OCI-LY7 (cell line): ENCODE results near the gene MRPL9. TPM values are rescaled to one million over a fixed set of nuclear protein-coding genes. Genes with fewer than 3 reads are reported as not detected.

ENCODE experiments used
- BruUV-seq: library from RNA; stranded (reverse); fragments of 400-500 nt; replicated peaks from 2 replicates; lab custom pipeline; 2021; lab: Mats Ljungman, UMichigan
- CTCF ChIA-PET: fragments of 300-600 bp; sonication (Branson Sonifier 250); formaldehyde crosslinking; loops from one replicate; lab custom pipeline; 2022; ENCODE audit warnings: antibody characterized with exemption; ENCODE audit not compliant: unreplicated experiment; lab: Charles Lee
- POLR2A ChIA-PET: fragments of 300-600 bp; sonication (Branson Sonifier 250); formaldehyde crosslinking; loops from one replicate; lab custom pipeline; 2022; ENCODE audit warnings: antibody characterized with exemption; lab: Charles Lee
- DNase-seq: peaks from one replicate; pipeline ENCODE4 v3.0.0-alpha.2; 2015; ENCODE audit warnings: low spot score
- H2AFZ ChIP-seq: fragments of 200-600 bp; sonication (generic), shearing (Covaris generic); 2 replicates; pipeline ENCODE4 v1.6.1; 2014; ENCODE audit warnings: mild to moderate bottlenecking, antibody characterized with exemption, low read length, moderate library complexity
- H3K27ac ChIP-seq: fragments of 200-600 bp; sonication (generic); 2 replicates; pipeline ENCODE4 v1.5.1; 2014; ENCODE audit warnings: mixed run types, low read depth, mild to moderate bottlenecking, moderate library complexity, low read length, inconsistent platforms; ENCODE audit not compliant: poor library complexity, severe bottlenecking
- H3K36me3 ChIP-seq: fragments of 200-600 bp; sonication (generic); 2 replicates; pipeline ENCODE4 v1.6.1; 2014; ENCODE audit warnings: mild to moderate bottlenecking, antibody characterized with exemption, low read length, moderate library complexity, mixed read lengths; ENCODE audit not compliant: insufficient read depth
- H3K4me1 ChIP-seq: fragments of 200-600 bp; sonication (generic); 2 replicates; pipeline ENCODE4 v1.5.1; 2014; ENCODE audit warnings: mild to moderate bottlenecking, low read length; ENCODE audit not compliant: insufficient read depth, poor library complexity, severe bottlenecking
- H3K4me2 ChIP-seq: fragments of 200-600 bp; sonication (generic); 2 replicates; pipeline ENCODE4 v1.6.1; 2014; ENCODE audit warnings: mild to moderate bottlenecking, low read length
- H3K4me3 ChIP-seq: fragments of 200-600 bp; sonication (generic); 2 replicates; pipeline ENCODE4 v1.5.1; 2014; ENCODE audit warnings: mild to moderate bottlenecking, low read depth, low read length; ENCODE audit not compliant: poor library complexity, severe bottlenecking
- H3K79me2 ChIP-seq: fragments of 200-600 bp; sonication (generic); 2 replicates; pipeline ENCODE4 v1.6.1; 2016; ENCODE audit warnings: low read depth, mild to moderate bottlenecking, low read length, moderate library complexity, mixed read lengths; ENCODE audit not compliant: insufficient read depth
- H3K9me2 ChIP-seq: fragments of 200-600 bp; sonication (generic); 2 replicates; pipeline ENCODE4 v1.6.1; 2016; ENCODE audit warnings: mild to moderate bottlenecking, low read length, mixed read lengths; ENCODE audit not compliant: insufficient read depth
- H3K9me3 ChIP-seq: fragments of 200-600 bp; sonication (generic); 2 replicates; pipeline ENCODE4 v1.6.1; 2014; ENCODE audit warnings: mild to moderate bottlenecking, mixed run types, low read length, mixed read lengths
- H4K20me1 ChIP-seq: fragments of 200-600 bp; sonication (generic); 2 replicates; pipeline ENCODE4 v1.6.1; 2014; ENCODE audit warnings: mild to moderate bottlenecking, antibody characterized with exemption, low read length, moderate library complexity, mixed read lengths; ENCODE audit not compliant: insufficient read depth
- CTCF ChIP-seq: fragments of 200-600 bp; sonication (generic); conservative IDR thresholded peaks from 2 replicates; pipeline ENCODE4 v1.5.1; 2014; ENCODE audit warnings: mild to moderate bottlenecking, antibody characterized with exemption, low read length, moderate library complexity, mixed read lengths
- EZH2phosphoT487 ChIP-seq: fragments of 200-600 bp; sonication (generic); IDR thresholded peaks from 2 replicates; pipeline ENCODE4 v1.6.1; 2018; ENCODE audit warnings: low read depth, borderline replicate concordance, mild to moderate bottlenecking, mixed run types, antibody characterized with exemption, low read length, moderate library complexity, mixed read lengths
- intact Hi-C: fragments of 100-400 bp; cut with micrococcal nuclease; formaldehyde crosslinking; loops from one replicate; pipeline ENCODE4 v1.10.0; 2022; ENCODE audit not compliant: unreplicated experiment
- total RNA-seq, 2 experiments: library from RNA; depleted of rRNA in 1 of 2; stranded (reverse); fragments of >200 nt in 1 of 2; shearing (Covaris generic) in 1 of 2; gene quantifications; 2 replicates each; pipeline ENCODE4 v1.2.3, GENCODE V29; 2014 to 2022

MRPL9 gene
- total RNA-seq, 2 experiments from 2014 or later = 98.6 to 107 TPM

GRCh38 chr1:151756291-151756690 is 7.0 kb downstream of the MRPL9 start:
- Histone ChIP-seq H3K4me3 (no peak overlapping the region), H3K4me1 (no peaks in the 10 kb centered on the region), H3K27ac (no peak overlapping the region), H3K9me3 (no peaks in the 10 kb centered on the region), H3K9me2 (no peaks in the 10 kb centered on the region), H3K4me2 (no peak overlapping the region), H2AFZ (no peak overlapping the region), H3K36me3 (peaks cover 42% of the 10 kb centered on the region), H4K20me1 (no peaks in the 10 kb centered on the region), H3K79me2 (no peaks in the 10 kb centered on the region)
- ChIA-PET CTCF (no interaction called here), POLR2A (interaction anchor here (1.0 kb wide), 1 partner anchor 20 kb away, joined by 3 read pairs; no protein-coding TSS in a partner anchor)
- DNase-seq = no peak
- TF ChIP-seq CTCF (no peak), EZH2phosphoT487 (no peak)
- intact Hi-C loops = no loop called here
- no TSS peak for BruUV-seq

GRCh38 chr1:151741516-151741915 is 21.8 kb downstream of the MRPL9 start:
- intact Hi-C loops = no loop called here
- Histone ChIP-seq H3K4me2 (no peak overlapping the region), H3K36me3 (no peaks in the 10 kb centered on the region), H3K4me1 (no peaks in the 10 kb centered on the region), H3K9me2 (no peaks in the 10 kb centered on the region), H3K27ac (no peak overlapping the region), H3K9me3 (peaks cover 18% of the 10 kb centered on the region; the same call in 1 of the 2 replicates), H2AFZ (no peak overlapping the region), H3K4me3 (no peak overlapping the region), H3K79me2 (no peaks in the 10 kb centered on the region), H4K20me1 (no peaks in the 10 kb centered on the region)
- ChIA-PET CTCF (no interaction called here), POLR2A (no interaction called here)
- BruUV-seq = no TSS peak
- no peak for DNase-seq
- TF ChIP-seq EZH2phosphoT487 = no peak

GRCh38 chr1:151739590-151740355 is 23.5 kb downstream of the MRPL9 start:
- Histone ChIP-seq H4K20me1 (no peaks in the 10 kb centered on the region), H3K79me2 (no peaks in the 10 kb centered on the region), H3K4me1 (no peaks in the 10 kb centered on the region), H3K9me2 (no peaks in the 10 kb centered on the region), H2AFZ (no peak overlapping the region), H3K4me2 (no peak overlapping the region), H3K27ac (no peak overlapping the region), H3K4me3 (no peak overlapping the region), H3K9me3 (peaks cover 18% of the 10 kb centered on the region; the same call in 1 of the 2 replicates), H3K36me3 (no peaks in the 10 kb centered on the region)
- no TSS peak for BruUV-seq
- TF ChIP-seq CTCF = no peak
- no peak for TF ChIP-seq EZH2phosphoT487
- CTCF ChIA-PET = no interaction called here
- DNase-seq = no peak
- intact Hi-C loops = loop anchor here (10.0 kb wide), 2 partner anchors 295 to 435 kb away; no protein-coding TSS in a partner anchor
- POLR2A ChIA-PET = no interaction called here
